LNCAP (cell line): ENCODE results near the gene ARID5B.

Experiments
- TF ChIP-seq, protein P1 (sequence below): fragments of 450-650 bp; IDR thresholded peaks from 2 replicates; pipeline ENCODE4 v1.5.1; 2017; ENCODE audit warnings: mild to moderate bottlenecking

The ARID5B gene

GRCh38 chr10:61967298-61967697 is 65.8 kb downstream of the ARID5B start:
- TF ChIP-seq, protein P1, sequence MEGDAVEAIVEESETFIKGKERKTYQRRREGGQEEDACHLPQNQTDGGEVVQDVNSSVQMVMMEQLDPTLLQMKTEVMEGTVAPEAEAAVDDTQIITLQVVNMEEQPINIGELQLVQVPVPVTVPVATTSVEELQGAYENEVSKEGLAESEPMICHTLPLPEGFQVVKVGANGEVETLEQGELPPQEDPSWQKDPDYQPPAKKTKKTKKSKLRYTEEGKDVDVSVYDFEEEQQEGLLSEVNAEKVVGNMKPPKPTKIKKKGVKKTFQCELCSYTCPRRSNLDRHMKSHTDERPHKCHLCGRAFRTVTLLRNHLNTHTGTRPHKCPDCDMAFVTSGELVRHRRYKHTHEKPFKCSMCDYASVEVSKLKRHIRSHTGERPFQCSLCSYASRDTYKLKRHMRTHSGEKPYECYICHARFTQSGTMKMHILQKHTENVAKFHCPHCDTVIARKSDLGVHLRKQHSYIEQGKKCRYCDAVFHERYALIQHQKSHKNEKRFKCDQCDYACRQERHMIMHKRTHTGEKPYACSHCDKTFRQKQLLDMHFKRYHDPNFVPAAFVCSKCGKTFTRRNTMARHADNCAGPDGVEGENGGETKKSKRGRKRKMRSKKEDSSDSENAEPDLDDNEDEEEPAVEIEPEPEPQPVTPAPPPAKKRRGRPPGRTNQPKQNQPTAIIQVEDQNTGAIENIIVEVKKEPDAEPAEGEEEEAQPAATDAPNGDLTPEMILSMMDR = no peak

DNA sequence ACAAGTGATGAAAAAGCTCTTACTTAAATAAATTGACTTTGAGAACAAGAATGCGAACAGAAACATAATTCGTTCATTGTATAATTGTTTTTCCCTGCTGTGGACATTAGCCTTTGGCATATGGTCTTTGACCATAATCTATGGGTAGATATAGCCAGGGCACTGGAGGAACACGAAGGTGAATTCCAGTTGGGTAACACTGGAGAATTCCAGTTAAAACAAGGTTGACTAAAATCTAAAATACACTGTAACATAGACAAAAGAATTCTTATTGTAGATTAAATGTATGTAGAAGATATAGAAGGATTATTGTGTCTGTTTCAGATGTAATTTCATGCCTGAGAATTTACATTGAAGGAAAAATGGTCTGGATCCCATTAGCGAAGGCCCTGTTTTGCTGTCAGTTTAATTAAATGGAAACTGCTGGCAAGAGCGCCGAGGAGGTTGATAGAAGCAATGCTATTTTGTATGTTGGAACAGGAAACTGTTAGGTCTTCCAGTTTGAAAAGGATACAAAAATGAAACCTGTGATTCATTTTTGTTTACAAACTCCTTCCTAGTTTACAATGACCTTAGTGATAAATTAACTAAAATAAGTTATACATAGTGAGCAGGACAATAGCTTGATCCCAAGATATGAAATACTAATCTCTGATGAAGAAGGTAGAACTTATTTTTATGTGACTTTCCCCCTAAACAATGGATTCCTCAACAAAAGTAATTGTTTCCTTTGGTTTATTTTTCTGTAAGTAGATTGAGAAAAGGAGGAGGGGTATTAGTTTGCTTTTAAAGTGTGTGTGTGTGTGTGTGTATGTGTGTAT is 68.9 kb downstream of the ARID5B start:
- TF ChIP-seq, protein P1 = no peak

DNA sequence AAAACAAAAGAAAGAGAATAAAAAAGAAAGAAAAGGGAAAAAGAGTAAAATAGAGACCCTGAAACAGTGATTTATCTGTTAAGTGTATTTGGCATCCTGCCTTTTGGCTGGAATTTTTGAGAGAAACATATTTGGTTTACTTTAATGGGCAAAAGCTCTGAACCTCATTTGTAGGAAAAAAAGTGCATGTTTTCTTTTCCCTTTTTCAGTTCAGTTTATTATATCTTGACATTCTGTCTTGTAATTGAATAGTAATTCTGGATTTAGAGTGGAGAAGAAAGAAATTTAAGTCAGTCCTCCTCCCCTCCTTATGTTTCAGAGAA is 69.5 kb downstream of the ARID5B start:
- TF ChIP-seq, protein P1 = no peak

DNA sequence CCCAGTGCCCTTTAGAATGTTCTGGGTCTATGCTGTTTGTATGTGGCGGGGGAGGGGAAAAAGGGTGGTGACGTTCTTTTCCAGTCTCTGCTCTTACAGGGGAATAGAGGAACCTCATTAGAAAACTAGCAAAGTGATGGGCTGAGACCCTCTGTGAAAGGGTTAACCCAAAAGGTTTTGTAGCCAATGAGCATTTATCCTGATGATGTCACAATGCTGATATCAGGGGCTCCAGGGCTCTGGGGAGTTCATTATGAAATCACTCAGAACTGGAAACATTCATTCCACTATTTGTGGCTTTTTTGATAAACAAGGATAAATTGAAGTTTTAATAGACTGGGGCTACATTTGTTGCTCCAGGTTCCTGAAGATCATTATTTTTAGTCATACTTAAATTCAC is 71.7 kb downstream of the ARID5B start:
- TF ChIP-seq, protein P1 = no peak

GRCh38 chr10:61973906-61974305 is 72.4 kb downstream of the ARID5B start:
- TF ChIP-seq, protein P1 = no peak

- TF ChIP-seq, protein P1 = no peak
Measured at GRCh38 chr10:61974601-61975390, 73.3 kb downstream of the ARID5B start.

DNA sequence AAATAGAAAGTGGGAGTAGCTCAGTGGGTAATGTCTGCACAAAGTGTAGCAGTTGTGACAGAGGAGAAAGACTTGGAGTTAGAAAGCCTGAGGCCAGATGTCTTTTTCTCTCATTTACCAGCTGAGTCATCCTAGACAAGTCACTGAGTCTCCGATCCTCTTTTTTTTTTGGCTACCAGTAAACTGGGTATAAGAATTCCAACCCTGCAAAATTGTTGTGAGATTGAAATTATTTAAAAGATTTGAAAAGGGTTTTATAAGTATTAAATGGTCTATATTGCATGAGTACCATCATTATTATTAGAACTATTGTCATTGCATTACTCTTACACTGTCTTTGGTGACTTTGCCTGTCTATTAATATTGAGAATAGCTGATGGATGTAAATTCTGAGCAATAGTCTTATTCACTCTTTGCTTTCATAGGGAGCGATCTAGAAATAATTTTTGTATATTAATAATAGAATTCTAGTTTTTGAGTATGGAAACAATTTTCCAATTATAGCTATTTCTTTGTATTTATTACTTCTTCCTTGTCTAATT is 74.0 kb downstream of the ARID5B start:
- TF ChIP-seq, protein P1 = no peak
